GM23338 (cell line): Measurements from ENCODE around the gene TSPAN13.

ENCODE experiments used
- EZH2 ChIP-seq: fragments of 200-600 bp; sonication (generic); IDR thresholded peaks from one replicate; pipeline ENCODE4 v1.8.0; 2017; ENCODE audit warnings: antibody characterized with exemption, mild to moderate bottlenecking, low read depth; ENCODE audit not compliant: unreplicated experiment
- EZH2phosphoT487 ChIP-seq: fragments of 200-600 bp; sonication (generic); IDR thresholded peaks from one replicate; pipeline ENCODE4 v1.8.1; 2018; ENCODE audit warnings: antibody characterized with exemption; ENCODE audit not compliant: unreplicated experiment
- JUNB ChIP-seq: IDR thresholded peaks from one replicate; pipeline ENCODE4 v1.6.1; 2016; ENCODE audit warnings: antibody characterized with exemption; ENCODE audit not compliant: unreplicated experiment
- POLR2AphosphoS5 ChIP-seq: IDR thresholded peaks from 2 replicates; pipeline ENCODE4 v1.6.1; 2016; ENCODE audit warnings: antibody characterized with exemption, low read depth
- STAT1 ChIP-seq: IDR thresholded peaks from one replicate; pipeline ENCODE4 v1.6.1; 2016; ENCODE audit warnings: antibody characterized with exemption; ENCODE audit not compliant: unreplicated experiment
- ZNF114 ChIP-seq: fragments of 250-450 bp; sonication (Bioruptor Pico); IDR thresholded peaks from 2 replicates; pipeline ENCODE4 v1.5.0; 2020; ENCODE audit warnings: mild to moderate bottlenecking, moderate library complexity
- ZNF331 ChIP-seq: fragments of 250-450 bp; sonication (Bioruptor Pico); IDR thresholded peaks from 2 replicates; pipeline ENCODE4 v1.5.0; 2020; ENCODE audit warnings: low read depth, mild to moderate bottlenecking, moderate library complexity
- TF ChIP-seq, protein P1 (sequence below), 2 experiments: fragments of 200-600 bp in 1 of 2; sonication (generic) in 1 of 2; conservative IDR thresholded peaks; 2 replicates each; pipeline versions ENCODE4 v1.5.1 to v1.6.1; 2016 to 2017; ENCODE audit warnings: antibody characterized with exemption in 2 of 2, low read depth in 2 of 2, mild to moderate bottlenecking in 2 of 2, moderate library complexity in 1 of 2
- TF ChIP-seq, protein P2 (sequence below): IDR thresholded peaks from one replicate; pipeline ENCODE4 v1.6.1; 2018; ENCODE audit warnings: antibody characterized with exemption; ENCODE audit not compliant: unreplicated experiment

DNA sequence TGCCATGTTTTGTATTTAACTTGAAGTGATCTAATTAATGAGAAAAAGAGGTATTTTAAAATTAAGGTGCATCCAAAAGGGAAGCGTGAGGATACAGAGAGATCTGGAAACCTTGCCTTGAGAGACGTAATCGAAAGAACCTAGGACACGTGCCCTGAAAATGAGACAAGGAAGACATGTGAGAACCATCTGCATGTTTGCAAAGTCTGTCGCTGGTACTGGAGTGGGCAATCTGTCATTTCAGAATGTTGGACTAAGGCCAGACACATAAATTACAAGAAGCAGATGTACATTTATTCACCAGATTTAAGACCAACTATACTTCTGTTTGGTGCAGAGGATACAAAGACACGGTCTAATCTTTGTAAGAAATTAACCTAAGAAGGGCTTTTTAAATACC is 42.1 kb downstream of the TSPAN13 start:
- TF ChIP-seq STAT1, result no peak
- TF ChIP-seq, protein P1, sequence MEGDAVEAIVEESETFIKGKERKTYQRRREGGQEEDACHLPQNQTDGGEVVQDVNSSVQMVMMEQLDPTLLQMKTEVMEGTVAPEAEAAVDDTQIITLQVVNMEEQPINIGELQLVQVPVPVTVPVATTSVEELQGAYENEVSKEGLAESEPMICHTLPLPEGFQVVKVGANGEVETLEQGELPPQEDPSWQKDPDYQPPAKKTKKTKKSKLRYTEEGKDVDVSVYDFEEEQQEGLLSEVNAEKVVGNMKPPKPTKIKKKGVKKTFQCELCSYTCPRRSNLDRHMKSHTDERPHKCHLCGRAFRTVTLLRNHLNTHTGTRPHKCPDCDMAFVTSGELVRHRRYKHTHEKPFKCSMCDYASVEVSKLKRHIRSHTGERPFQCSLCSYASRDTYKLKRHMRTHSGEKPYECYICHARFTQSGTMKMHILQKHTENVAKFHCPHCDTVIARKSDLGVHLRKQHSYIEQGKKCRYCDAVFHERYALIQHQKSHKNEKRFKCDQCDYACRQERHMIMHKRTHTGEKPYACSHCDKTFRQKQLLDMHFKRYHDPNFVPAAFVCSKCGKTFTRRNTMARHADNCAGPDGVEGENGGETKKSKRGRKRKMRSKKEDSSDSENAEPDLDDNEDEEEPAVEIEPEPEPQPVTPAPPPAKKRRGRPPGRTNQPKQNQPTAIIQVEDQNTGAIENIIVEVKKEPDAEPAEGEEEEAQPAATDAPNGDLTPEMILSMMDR (conservative IDR thresholded peaks at IDR 0.05; ENCODE audit: low read depth in 2 of 2), result no peak
- TF ChIP-seq POLR2AphosphoS5, result no peak
- TF ChIP-seq EZH2, result no peak
- TF ChIP-seq ZNF114, result no peak
- TF ChIP-seq, protein P2, sequence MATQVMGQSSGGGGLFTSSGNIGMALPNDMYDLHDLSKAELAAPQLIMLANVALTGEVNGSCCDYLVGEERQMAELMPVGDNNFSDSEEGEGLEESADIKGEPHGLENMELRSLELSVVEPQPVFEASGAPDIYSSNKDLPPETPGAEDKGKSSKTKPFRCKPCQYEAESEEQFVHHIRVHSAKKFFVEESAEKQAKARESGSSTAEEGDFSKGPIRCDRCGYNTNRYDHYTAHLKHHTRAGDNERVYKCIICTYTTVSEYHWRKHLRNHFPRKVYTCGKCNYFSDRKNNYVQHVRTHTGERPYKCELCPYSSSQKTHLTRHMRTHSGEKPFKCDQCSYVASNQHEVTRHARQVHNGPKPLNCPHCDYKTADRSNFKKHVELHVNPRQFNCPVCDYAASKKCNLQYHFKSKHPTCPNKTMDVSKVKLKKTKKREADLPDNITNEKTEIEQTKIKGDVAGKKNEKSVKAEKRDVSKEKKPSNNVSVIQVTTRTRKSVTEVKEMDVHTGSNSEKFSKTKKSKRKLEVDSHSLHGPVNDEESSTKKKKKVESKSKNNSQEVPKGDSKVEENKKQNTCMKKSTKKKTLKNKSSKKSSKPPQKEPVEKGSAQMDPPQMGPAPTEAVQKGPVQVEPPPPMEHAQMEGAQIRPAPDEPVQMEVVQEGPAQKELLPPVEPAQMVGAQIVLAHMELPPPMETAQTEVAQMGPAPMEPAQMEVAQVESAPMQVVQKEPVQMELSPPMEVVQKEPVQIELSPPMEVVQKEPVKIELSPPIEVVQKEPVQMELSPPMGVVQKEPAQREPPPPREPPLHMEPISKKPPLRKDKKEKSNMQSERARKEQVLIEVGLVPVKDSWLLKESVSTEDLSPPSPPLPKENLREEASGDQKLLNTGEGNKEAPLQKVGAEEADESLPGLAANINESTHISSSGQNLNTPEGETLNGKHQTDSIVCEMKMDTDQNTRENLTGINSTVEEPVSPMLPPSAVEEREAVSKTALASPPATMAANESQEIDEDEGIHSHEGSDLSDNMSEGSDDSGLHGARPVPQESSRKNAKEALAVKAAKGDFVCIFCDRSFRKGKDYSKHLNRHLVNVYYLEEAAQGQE, result no peak
- TF ChIP-seq EZH2phosphoT487, result no peak
- TF ChIP-seq ZNF331, result no peak
- no peak for TF ChIP-seq JUNB
